Activated naive CD4-positive, alpha-beta T cell treated with anti-CD3 and anti-CD28 coated beads for 36 hours (primary cell): ENCODE measurements around the gene RPL35A. TPM values are rescaled to one million over a fixed set of nuclear protein-coding genes. Genes with fewer than 3 reads are reported as not detected.
"Not testable (repeated sequence)": the region's sequence is repeated elsewhere in the genome, so short reads cannot be mapped to it uniquely, and the experiment has no call there.

ENCODE experiments used
- CTCF ChIA-PET: fragments of 350-600 bp; sonication (Branson Sonifier 250); formaldehyde crosslinking; loops from one replicate; lab custom pipeline; 2021; ENCODE audit warnings: antibody characterized with exemption; lab: Charles Lee
- DNase-seq: peaks from one replicate; pipeline ENCODE4 v3.0.0-alpha.2; 2020
- H3K27ac Mint-ChIP-seq: one replicate; pipeline ENCODE4 v1.8.0; 2021; ENCODE audit warnings: mild to moderate bottlenecking, mixed read lengths
- H3K27me3 Mint-ChIP-seq: one replicate; pipeline ENCODE4 v1.8.0; 2021; ENCODE audit warnings: low read depth, mixed read lengths
- H3K36me3 Mint-ChIP-seq: one replicate; pipeline ENCODE4 v1.8.0; 2021; ENCODE audit warnings: low read depth, mixed read lengths
- H3K4me1 Mint-ChIP-seq: one replicate; pipeline ENCODE4 v1.8.0; 2021; ENCODE audit warnings: low read depth, mixed read lengths
- H3K4me3 Mint-ChIP-seq: one replicate; pipeline ENCODE4 v1.8.0; 2021; ENCODE audit warnings: mild to moderate bottlenecking, moderate library complexity, mixed read lengths
- H3K9me3 Mint-ChIP-seq: one replicate; pipeline ENCODE4 v1.8.0; 2021; ENCODE audit warnings: mixed read lengths
- intact Hi-C: fragments of 100-400 bp; cut with micrococcal nuclease; formaldehyde crosslinking; loops from one replicate; pipeline ENCODE4 v1.15.1; 2023
- total RNA-seq, 2 experiments: library from RNA; stranded (reverse); gene quantifications; one replicate each; pipeline ENCODE4 v1.2.3, GENCODE V29; 2021

Gene RPL35A
- total RNA-seq, 2 experiments from 2014 or later, result 1,826 to 1,852 TPM

DNA sequence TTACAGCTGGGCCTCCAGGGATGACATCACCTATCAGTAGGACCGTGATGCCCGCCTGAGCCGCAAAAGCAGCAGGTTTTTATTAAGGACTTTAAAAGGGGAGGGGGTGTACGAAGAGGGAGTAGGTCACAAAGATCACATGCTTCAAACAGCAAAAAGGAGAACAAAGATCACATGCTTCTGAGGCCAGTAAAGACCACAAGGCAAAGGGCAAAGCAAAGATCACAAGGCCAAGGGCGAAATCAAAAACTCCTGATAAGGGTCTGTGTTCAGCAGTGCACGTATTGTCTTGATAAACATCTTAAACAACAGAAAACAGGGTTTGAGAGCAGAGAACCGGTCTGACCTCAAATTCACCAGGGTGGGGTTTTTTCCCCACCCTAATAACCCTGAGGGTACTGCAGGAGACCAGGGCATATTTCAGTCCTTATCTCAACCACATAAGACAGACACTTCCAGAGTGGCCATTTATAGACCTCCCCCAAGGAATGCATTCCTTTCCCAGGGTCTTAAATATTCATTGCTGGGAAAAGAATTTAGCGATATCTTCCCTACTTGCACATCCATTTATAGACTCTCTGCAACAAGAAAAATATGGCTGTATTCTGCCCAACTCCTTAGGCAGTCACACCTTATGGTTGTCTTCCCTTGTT, 17.5 kb downstream of the RPL35A start:
- H3K4me1 Mint-ChIP-seq, H3K27ac Mint-ChIP-seq, H3K4me3 Mint-ChIP-seq, CTCF ChIA-PET, H3K27me3 Mint-ChIP-seq, intact Hi-C loops, DNase-seq, H3K36me3 Mint-ChIP-seq: not testable (repeated sequence)
- peaks cover 11% of the 10 kb centered on the region for H3K9me3 Mint-ChIP-seq

DNA sequence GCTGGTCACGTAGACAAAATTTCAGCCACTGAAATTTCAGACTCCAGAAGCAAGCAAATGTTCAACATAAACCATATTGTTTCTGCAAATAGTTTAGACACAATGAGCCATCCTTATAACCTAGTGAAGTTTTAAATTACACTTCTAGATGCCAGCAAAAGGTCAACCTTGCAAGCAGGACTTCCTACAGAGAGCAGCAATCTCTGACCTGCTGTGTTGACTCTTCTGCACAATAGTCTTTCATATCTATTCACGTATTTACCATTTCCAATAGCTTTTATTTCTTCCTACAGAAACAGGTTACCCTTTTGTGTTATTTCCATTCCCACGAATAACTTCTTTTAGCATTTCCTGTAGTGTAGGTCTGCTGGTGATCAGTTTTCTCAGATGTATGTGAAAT, 20.6 kb downstream of the RPL35A start:
- peaks cover 3% of the 10 kb centered on the region for H3K4me1 Mint-ChIP-seq
- H3K36me3 Mint-ChIP-seq, result peaks cover 4% of the 10 kb centered on the region
- no peak overlapping the region for H3K4me3 Mint-ChIP-seq
- no peak for DNase-seq
- H3K27ac Mint-ChIP-seq, result no peak overlapping the region
- H3K9me3 Mint-ChIP-seq, result peaks cover 11% of the 10 kb centered on the region
- intact Hi-C loops, result no loop called here
- CTCF ChIA-PET, result no interaction called here
- H3K27me3 Mint-ChIP-seq, result no peaks in the 10 kb centered on the region

DNA sequence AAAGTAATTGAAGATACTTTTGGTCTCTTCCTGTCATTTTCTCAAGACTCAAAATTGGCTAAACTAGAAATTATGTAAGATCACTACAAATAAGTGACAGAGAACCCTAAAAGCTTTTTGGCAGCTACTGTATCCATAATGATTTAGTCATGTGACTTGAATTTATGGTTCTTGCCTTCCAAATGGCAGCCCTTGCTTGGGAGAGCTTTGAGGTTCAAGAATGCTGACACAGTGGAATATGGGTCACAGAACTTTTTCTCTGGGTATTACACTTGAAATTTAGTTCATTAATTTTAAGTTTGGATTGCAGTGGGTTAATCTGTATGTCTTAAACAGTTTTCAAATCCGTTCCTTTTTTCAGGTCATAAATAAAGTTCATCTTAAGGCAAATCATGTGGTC, 24.0 kb downstream of the RPL35A start:
- peaks cover 3% of the 10 kb centered on the region for H3K4me1 Mint-ChIP-seq
- no peak overlapping the region for H3K27ac Mint-ChIP-seq
- H3K27me3 Mint-ChIP-seq, result no peaks in the 10 kb centered on the region
- intact Hi-C loops, result no loop called here
- DNase-seq, result no peak
- H3K36me3 Mint-ChIP-seq, result peaks cover 8% of the 10 kb centered on the region
- CTCF ChIA-PET, result no interaction called here
- no peak overlapping the region for H3K4me3 Mint-ChIP-seq
- H3K9me3 Mint-ChIP-seq, result no peaks in the 10 kb centered on the region

DNA sequence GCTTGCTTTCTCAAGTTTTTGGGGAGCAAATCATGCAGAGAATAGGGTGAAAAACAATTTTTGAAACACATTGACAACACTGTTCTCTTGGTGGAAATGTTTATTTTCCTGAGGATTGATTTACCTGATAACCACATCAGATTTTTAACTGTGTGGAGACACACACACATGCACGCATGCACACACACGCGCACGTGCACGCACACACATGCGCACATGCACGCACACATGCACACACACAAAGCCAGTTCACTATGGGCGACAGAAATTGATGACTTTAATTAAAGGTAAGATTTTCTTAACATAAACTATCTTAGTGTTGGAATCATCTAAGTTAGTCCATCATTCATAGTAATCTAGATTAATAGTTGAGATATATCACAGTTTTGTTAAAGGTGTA, 25.3 kb downstream of the RPL35A start:
- no peak overlapping the region for H3K27ac Mint-ChIP-seq
- H3K4me1 Mint-ChIP-seq, result peaks cover 5% of the 10 kb centered on the region
- H3K4me3 Mint-ChIP-seq, result no peak overlapping the region
- H3K9me3 Mint-ChIP-seq, result no peaks in the 10 kb centered on the region
- H3K36me3 Mint-ChIP-seq, result peaks cover 8% of the 10 kb centered on the region
- DNase-seq, result no peak
- CTCF ChIA-PET, result no interaction called here
- H3K27me3 Mint-ChIP-seq, result no peaks in the 10 kb centered on the region
- intact Hi-C loops, result no loop called here

DNA sequence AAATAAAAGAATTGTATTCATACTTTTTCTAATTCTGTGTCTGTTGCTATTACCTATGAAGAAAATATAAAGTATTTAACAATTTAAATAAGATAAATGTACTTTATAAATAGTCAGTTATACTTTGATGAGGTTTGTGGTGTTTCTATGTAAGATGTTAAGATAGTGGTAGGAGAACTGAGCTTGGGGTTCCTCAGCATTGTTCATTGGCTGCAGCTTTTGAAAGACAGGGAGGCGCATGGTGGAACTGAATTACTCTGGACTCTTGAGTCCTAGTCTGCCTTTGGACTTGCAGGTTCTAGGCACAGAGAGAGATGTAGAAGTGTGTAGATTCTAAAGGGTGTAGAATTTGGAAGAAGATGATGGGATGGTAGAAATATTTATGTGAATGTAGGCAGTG, 33.1 kb downstream of the RPL35A start:
- intact Hi-C loops, result no loop called here
- Mint-ChIP-seq H3K9me3 (no peaks in the 10 kb centered on the region), H3K27me3 (no peaks in the 10 kb centered on the region), H3K4me1 (peaks cover 17% of the 10 kb centered on the region), H3K4me3 (no peak overlapping the region), H3K36me3 (no peaks in the 10 kb centered on the region), H3K27ac (no peak overlapping the region)
- no peak for DNase-seq
- CTCF ChIA-PET, result no interaction called here

DNA sequence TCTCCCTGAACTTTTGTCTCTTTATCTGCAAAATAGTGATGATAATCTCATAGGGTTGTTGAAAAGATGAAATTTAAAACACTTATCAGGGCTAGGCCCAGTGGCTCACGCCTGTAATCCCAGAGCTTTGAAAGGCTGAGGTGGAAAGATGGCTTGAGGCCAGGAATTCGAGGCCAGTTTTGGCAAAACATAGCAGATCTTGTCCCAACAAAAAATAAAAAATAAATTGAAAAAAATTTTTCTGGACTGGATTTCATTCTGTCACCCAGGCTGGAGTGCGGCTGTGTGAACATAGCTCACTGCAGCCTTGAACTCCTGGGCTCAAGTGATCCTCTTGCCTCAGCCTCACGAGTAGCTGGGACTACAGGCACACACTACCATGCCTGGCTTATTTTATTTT, 39.7 kb downstream of the RPL35A start:
- intact Hi-C loops, result no loop called here
- Mint-ChIP-seq H3K4me1 (no peaks in the 10 kb centered on the region), H3K36me3 (peaks cover 22% of the 10 kb centered on the region), H3K4me3 (no peak overlapping the region), H3K9me3 (no peaks in the 10 kb centered on the region), H3K27ac (no peak overlapping the region), H3K27me3 (no peaks in the 10 kb centered on the region)
- DNase-seq, result no peak
- CTCF ChIA-PET, result no interaction called here

DNA sequence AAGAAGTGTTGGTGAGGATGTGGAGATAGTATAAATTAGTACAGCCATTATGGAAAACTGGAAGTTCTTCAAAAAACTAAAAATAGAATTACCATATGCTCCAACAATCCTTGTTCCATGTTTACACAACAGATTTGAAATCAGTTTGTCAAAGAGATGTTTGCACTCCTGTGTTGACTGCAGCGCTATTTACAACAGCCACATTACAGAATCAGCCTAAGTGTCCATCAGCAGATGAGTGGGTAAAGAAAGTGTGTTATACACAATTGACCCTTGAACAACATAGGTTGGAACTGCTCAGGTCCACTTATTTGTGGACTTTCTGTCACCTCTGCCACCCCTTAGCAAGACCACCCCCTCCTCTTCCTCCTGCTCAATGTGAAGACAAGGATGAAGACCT, 44.7 kb downstream of the RPL35A start:
- Mint-ChIP-seq H3K4me3 (no peak overlapping the region), H3K9me3 (no peaks in the 10 kb centered on the region), H3K27ac (no peak overlapping the region), H3K4me1 (no peaks in the 10 kb centered on the region), H3K36me3 (peaks cover 18% of the 10 kb centered on the region), H3K27me3 (no peaks in the 10 kb centered on the region)
- DNase-seq, result no peak
- intact Hi-C loops, result no loop called here
- CTCF ChIA-PET, result interaction anchor here (1.2 kb wide), 1 partner anchor 8 kb away, joined by 3 read pairs; no protein-coding TSS in a partner anchor

DNA sequence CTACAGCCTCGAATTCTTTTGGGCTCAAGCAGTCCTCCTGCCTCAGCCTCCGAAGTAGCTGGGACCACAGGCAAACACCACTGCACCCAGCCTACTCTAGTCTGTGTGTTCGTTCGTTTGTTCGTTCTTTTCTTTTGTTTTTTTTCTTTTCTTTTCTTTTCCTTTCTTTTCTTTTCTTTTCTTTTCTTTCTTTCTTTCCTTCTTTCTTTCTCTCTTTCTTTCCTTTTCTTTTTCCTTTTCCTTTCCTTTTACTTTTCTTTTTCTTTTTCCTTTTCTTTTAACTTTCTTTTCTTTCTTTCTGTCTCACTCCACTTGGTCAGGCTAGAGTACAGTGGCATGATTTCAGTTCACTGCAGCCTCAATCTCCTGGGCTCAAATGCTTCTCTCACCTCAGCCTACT, 46.9 kb downstream of the RPL35A start:
- no peak overlapping the region for H3K4me3 Mint-ChIP-seq
- intact Hi-C loops, result no loop called here
- no peaks in the 10 kb centered on the region for H3K4me1 Mint-ChIP-seq
- no peaks in the 10 kb centered on the region for H3K9me3 Mint-ChIP-seq
- CTCF ChIA-PET, result interaction anchor here (0.8 kb wide), 1 partner anchor 83 kb away, joined by 4 read pairs; no protein-coding TSS in a partner anchor
- DNase-seq, result no peak
- peaks cover 14% of the 10 kb centered on the region for H3K36me3 Mint-ChIP-seq
- no peak overlapping the region for H3K27ac Mint-ChIP-seq
- H3K27me3 Mint-ChIP-seq, result no peaks in the 10 kb centered on the region

DNA sequence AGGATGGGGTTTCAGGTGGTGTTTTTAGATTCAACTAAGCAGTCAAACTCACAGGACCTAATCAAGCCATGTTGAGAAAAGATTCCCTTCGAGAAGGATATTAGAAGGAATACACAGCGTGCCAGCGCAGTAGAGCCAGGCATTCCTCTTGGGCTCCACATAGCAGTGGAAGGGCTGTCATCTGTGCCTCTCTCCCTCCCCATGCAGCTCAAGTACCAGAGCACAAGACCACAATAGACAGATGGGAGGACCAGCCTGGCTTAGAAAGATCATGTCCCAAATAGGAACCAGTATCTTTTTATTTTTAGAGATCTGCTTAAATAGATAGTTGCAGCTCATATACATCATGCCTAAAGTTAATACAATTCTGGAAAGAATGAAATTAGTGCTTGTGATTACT, 47.9 kb downstream of the RPL35A start:
- CTCF ChIA-PET, result no interaction called here
- H3K9me3 Mint-ChIP-seq, result no peaks in the 10 kb centered on the region
- intact Hi-C loops, result no loop called here
- no peaks in the 10 kb centered on the region for H3K4me1 Mint-ChIP-seq
- no peak overlapping the region for H3K27ac Mint-ChIP-seq
- DNase-seq, result no peak
- H3K27me3 Mint-ChIP-seq, result no peaks in the 10 kb centered on the region
- peaks cover 9% of the 10 kb centered on the region for H3K36me3 Mint-ChIP-seq
- no peak overlapping the region for H3K4me3 Mint-ChIP-seq

Other genes starting within 250 kb of the RPL35A start
- 10 to 100 TPM; 20.8 to 22.0 TPM for gene RUBCN, start 213.3 kb upstream of the RPL35A start, total RNA-seq
- 10 to 100 TPM; 25.1 to 27.6 TPM for gene FYTTD1, start 200.3 kb upstream of the RPL35A start, total RNA-seq
- 10 to 100 TPM; 30.8 to 36.0 TPM for gene LRCH3, start 158.9 kb upstream of the RPL35A start, total RNA-seq
- gene LMLN, start 10.0 kb downstream of the RPL35A start, total RNA-seq, result 1 to 10 TPM; 2.1 to 2.2 TPM